Gastrocnemius medialis (tissue), 4 donors: ENCODE data around the gene BIN2.

ENCODE experiments used
- CTCF ChIP-seq, 5 experiments: fragments of 450-650 bp in 3 of 5; fragments of 200-600 bp in 2 of 5; sonication (generic) in 2 of 5; IDR thresholded peaks in 4 of 5; conservative IDR thresholded peaks in 1 of 5; 1 replicate in 4 of 5; 2 replicates in 1 of 5; pipeline ENCODE4 v1.5.1; 2016 to 2019; ENCODE audit warnings: antibody characterized with exemption in 5 of 5, mild to moderate bottlenecking in 3 of 5, moderate library complexity in 3 of 5
- POLR2A ChIP-seq, 2 donors: fragments of 450-650 bp; IDR thresholded peaks; one replicate each; pipeline ENCODE4 v1.6.1; 2017; ENCODE audit warnings: antibody characterized with exemption in 2 of 2, mild to moderate bottlenecking in 2 of 2, moderate library complexity in 2 of 2

GRCh38 chr12:51320311-51320694, 3.7 kb downstream of the BIN2 start:
- TF ChIP-seq CTCF (IDR thresholded peaks at IDR 0.05 in 4 of 5, conservative IDR thresholded peaks at IDR 0.05 in 1 of 5), result no peak
- TF ChIP-seq POLR2A (IDR thresholded peaks at IDR 0.05), result no peak
